ENCODE results near the gene ARMCX1.
"Not testable (repeated sequence)": the region's sequence is repeated elsewhere in the genome, so short reads cannot be mapped to it uniquely, and the experiment has no call there.

Gene ARMCX1

GRCh38 chrX:101595739-101596419, 45.5 kb downstream of the ARMCX1 start:
- Histone ChIP-seq H3K36me3 (ENCODE audit: control insufficient read depth in 5 of 5, insufficient read depth in 5 of 5, low read length in 5 of 5) (no peaks in the 10 kb centered on the region), H3K27ac (ENCODE audit: low read depth, low read length) (no peak overlapping the region), H3K27me3 (ENCODE audit: control insufficient read depth in 5 of 5, insufficient read depth in 4 of 5, low read length in 5 of 5) (peaks cover 2 to 29% (median 15%) of the 10 kb centered on the region in 5 donors), H3K9ac (ENCODE audit: low read length in 5 of 5) (no peak overlapping the region), H3K4me1 (ENCODE audit: control insufficient read depth in 5 of 5, insufficient read depth in 5 of 5, low read length in 5 of 5) (no peaks in the 10 kb centered on the region), H3K4me3 (ENCODE audit: low read depth in 1 of 5, low read length in 5 of 5) (no peak overlapping the region), H3K9me3 (ENCODE audit: control insufficient read depth in 5 of 5, low read length in 5 of 5) (no peaks in the 10 kb centered on the region)

GRCh38 chrX:101599592-101599991, 49.2 kb downstream of the ARMCX1 start:
- not testable (repeated sequence) for H3K9ac ChIP-seq (ENCODE audit: low read length in 5 of 5); H3K27ac ChIP-seq (ENCODE audit: low read depth, low read length); H3K4me1 ChIP-seq (ENCODE audit: control insufficient read depth in 5 of 5, insufficient read depth in 5 of 5, low read length in 5 of 5); H3K36me3 ChIP-seq (ENCODE audit: control insufficient read depth in 5 of 5, insufficient read depth in 5 of 5, low read length in 5 of 5); H3K4me3 ChIP-seq (ENCODE audit: low read depth in 1 of 5, low read length in 5 of 5); H3K9me3 ChIP-seq (ENCODE audit: control insufficient read depth in 5 of 5, low read length in 5 of 5)
- H3K27me3 ChIP-seq (ENCODE audit: control insufficient read depth in 5 of 5, insufficient read depth in 4 of 5, low read length in 5 of 5), result peaks cover 2 to 18% (median 5%) of the 10 kb centered on the region in 5 donors

GRCh38 chrX:101602077-101602476, 51.7 kb downstream of the ARMCX1 start:
- no peaks in the 10 kb centered on the region for H3K9me3 ChIP-seq (ENCODE audit: control insufficient read depth in 5 of 5, low read length in 5 of 5)
- H3K4me1 ChIP-seq (ENCODE audit: control insufficient read depth in 5 of 5, insufficient read depth in 5 of 5, low read length in 5 of 5), result no peaks in the 10 kb centered on the region
- no peak overlapping the region for H3K9ac ChIP-seq (ENCODE audit: low read length in 5 of 5)
- no peak overlapping the region for H3K27ac ChIP-seq (ENCODE audit: low read depth, low read length)
- no peak overlapping the region for H3K4me3 ChIP-seq (ENCODE audit: low read depth in 1 of 5, low read length in 5 of 5)
- H3K36me3 ChIP-seq (ENCODE audit: control insufficient read depth in 5 of 5, insufficient read depth in 5 of 5, low read length in 5 of 5), result no peaks in the 10 kb centered on the region
- H3K27me3 ChIP-seq (ENCODE audit: control insufficient read depth in 5 of 5, insufficient read depth in 4 of 5, low read length in 5 of 5), result peaks cover 0 to 5% (median 2%) of the 10 kb centered on the region in 5 donors

All from subcutaneous abdominal adipose tissue (tissue), 5 donors.